ENCODE measurements around the gene HOXA5. TPM values are rescaled to one million over a fixed set of nuclear protein-coding genes. Genes with fewer than 3 reads are reported as not detected.
A peak's percentile ranks its signal among the peaks of the same experiment; 100 is the strongest.

HOXA5 gene
- total RNA-seq, 1 experiment from 2014 or later = not detected

DNA sequence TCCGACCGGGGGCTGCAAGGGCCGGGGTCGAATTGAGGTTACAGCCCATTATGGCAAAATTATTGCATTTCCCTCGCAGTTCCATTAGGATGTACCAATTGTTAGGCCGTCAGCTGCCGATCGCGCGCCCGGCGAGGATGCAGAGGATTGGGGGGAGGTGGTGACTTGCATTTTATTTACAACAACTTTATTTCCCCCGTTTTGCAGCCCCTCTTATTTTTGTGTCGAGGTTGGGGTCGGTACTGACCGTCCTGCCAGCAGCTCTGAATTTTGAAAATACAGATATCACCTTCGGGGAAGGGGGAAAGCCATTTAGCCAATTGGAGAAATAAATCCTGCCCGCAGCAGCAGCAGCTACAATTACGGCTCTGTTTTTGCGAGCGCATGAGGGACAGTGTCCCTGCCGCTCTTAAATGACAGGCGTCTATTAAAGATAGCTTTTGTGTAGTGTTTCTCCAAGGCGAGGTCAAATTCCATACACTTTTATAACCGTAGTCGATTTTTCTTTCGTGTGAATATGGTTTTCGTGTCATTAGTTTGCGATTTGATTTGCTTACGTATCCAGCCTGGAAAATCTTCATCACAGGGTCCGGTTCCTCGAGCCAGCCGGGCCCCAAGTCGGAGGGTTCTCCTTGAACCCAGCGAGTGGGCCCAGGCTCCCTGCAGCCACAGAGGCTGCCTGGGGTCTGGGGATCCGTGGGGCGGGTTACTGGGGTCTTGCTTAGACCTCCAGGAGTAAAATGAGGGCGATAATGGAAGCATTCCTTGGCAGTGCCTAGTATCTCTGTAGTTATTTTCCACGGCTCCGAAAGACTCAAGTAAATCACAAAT is 684 bp upstream of the HOXA5 start:
- H3K4me3 Mint-ChIP-seq = no peak overlapping the region; a peak in 1 of 5 replicates
- Histone ChIP-seq H2BK120ac (ENCODE audit: low read depth, low read length, poor library complexity, severe bottlenecking) (no peak overlapping the region), H3K23ac (ENCODE audit: insufficient read length, low read depth, low read length) (no peak overlapping the region), H4K8ac (replicated peaks; ENCODE audit: insufficient read length, low read depth, low read length) (no peak overlapping the region), H4K20me1 (ENCODE audit: control insufficient read depth, insufficient read depth, insufficient read length) (no peaks in the 10 kb centered on the region), H4K5ac (ENCODE audit: insufficient read length, low read depth, low read length) (no peak overlapping the region), H3K9ac (ENCODE audit: extremely low read depth, insufficient read length, low read length) (no peak overlapping the region), H3K4me2 (ENCODE audit: insufficient read depth, insufficient read length, low read length) (peak overlapping the region; percentile 65), H2BK20ac (ENCODE audit: low read depth, low read length, poor library complexity, severe bottlenecking) (no peak overlapping the region), H2BK15ac (ENCODE audit: low read depth, low read length) (no peak overlapping the region), H3K4ac (ENCODE audit: low read depth, low read length) (no peak overlapping the region), H4K91ac (ENCODE audit: insufficient read length, low read depth, low read length) (no peak overlapping the region), H3K56ac (ENCODE audit: insufficient read length, low read depth, low read length) (no peak overlapping the region), H2BK5ac (ENCODE audit: insufficient read length, low read length) (no peak overlapping the region), H3K4me1 (ENCODE audit: insufficient read depth, low read length) (no peaks in the 10 kb centered on the region), H3K79me2 (ENCODE audit: insufficient read depth, low read length) (no peaks in the 10 kb centered on the region), H3K14ac (ENCODE audit: insufficient read depth, low read length) (no peak overlapping the region), H3K27ac (ENCODE audit: insufficient read length, low read depth, low read length) (no peak overlapping the region), H3T11ph (ENCODE audit: low read length) (no peak overlapping the region), H3K23me2 (ENCODE audit: insufficient read length, low read depth, low read length, poor library complexity, severe bottlenecking) (peaks cover 14% of the 10 kb centered on the region), H2AFZ (ENCODE audit: low read length) (no peak overlapping the region), H3K9me3 (ENCODE audit: control insufficient read depth, low read depth, low read length) (no peaks in the 10 kb centered on the region), H2BK12ac (ENCODE audit: insufficient read length, low read depth, low read length) (no peak overlapping the region), H3K18ac (ENCODE audit: insufficient read length, low read depth, low read length) (no peak overlapping the region), H3K27me3 (ENCODE audit: insufficient read depth, low read length) (peaks cover 97% of the 10 kb centered on the region), H3K79me1 (ENCODE audit: insufficient read depth, low read depth, low read length, poor library complexity, severe bottlenecking) (no peaks in the 10 kb centered on the region), H2AK5ac (ENCODE audit: insufficient read length, low read length) (no peak overlapping the region)
- peaks cover 5 to 25% of the 10 kb centered on the region in 2 experiments for H3K4me1 Mint-ChIP-seq
- H3K27me3 Mint-ChIP-seq (ENCODE audit: low read depth) = peaks cover 100% of the 10 kb centered on the region
- no peaks in the 10 kb centered on the region; a peak in 3 of 7 replicates for H3K36me3 Mint-ChIP-seq (ENCODE audit: insufficient read depth in 1 of 3, low read depth in 3 of 3)
- DNase-seq = no peak
- no CpG with 5 or more reads among the region's 40 CpGs for WGBS (ENCODE audit: extremely low coverage, insufficient read length, low lambda C conversion rate)
- H3K9me3 Mint-ChIP-seq = peaks cover 16 to 28% of the 10 kb centered on the region in 2 experiments
- no peak overlapping the region for H3K27ac Mint-ChIP-seq
- TF ChIP-seq, protein P1, sequence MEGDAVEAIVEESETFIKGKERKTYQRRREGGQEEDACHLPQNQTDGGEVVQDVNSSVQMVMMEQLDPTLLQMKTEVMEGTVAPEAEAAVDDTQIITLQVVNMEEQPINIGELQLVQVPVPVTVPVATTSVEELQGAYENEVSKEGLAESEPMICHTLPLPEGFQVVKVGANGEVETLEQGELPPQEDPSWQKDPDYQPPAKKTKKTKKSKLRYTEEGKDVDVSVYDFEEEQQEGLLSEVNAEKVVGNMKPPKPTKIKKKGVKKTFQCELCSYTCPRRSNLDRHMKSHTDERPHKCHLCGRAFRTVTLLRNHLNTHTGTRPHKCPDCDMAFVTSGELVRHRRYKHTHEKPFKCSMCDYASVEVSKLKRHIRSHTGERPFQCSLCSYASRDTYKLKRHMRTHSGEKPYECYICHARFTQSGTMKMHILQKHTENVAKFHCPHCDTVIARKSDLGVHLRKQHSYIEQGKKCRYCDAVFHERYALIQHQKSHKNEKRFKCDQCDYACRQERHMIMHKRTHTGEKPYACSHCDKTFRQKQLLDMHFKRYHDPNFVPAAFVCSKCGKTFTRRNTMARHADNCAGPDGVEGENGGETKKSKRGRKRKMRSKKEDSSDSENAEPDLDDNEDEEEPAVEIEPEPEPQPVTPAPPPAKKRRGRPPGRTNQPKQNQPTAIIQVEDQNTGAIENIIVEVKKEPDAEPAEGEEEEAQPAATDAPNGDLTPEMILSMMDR (conservative IDR thresholded peaks at IDR 0.05) = no peak

All from H9 (cell line).